Activated CD8-positive, alpha-beta T cell treated with anti-CD3 and anti-CD28 coated beads for 36 hours (primary cell): Measurements from ENCODE around the gene HSD17B1. TPM values are rescaled to one million over a fixed set of nuclear protein-coding genes. Genes with fewer than 3 reads are reported as not detected.

ENCODE experiments used
- microRNA-seq: library from miRNA; unstranded; fragments of <30 nt; microRNA quantifications from one replicate; pipeline ENCODE4 v1.2.0, GENCODE V29; 2022; ENCODE audit warnings: borderline microRNAs expressed, borderline replicate concordance
- total RNA-seq, 2 experiments: library from RNA; stranded (reverse); gene quantifications; one replicate each; pipeline ENCODE4 v1.2.3, GENCODE V29; 2021

HSD17B1 gene
- total RNA-seq, 2 experiments from 2014 or later: 0.43 to 0.49 TPM

Small RNAs within 50 kb of the gene (microRNA-seq; reads per million reads assigned to microRNA genes)
- 1.8 reads per million for gene MIR5010

Other genes starting within 250 kb of the HSD17B1 start
- gene STAT3, start 164.5 kb upstream of the HSD17B1 start, total RNA-seq: 100 to 1,000 TPM; 276 to 286 TPM
- gene CAVIN1, start 129.7 kb upstream of the HSD17B1 start, total RNA-seq: 1 to 10 TPM; 1.8 to 2.0 TPM
- 1 to 10 TPM; 5.8 to 7.1 TPM for gene ATP6V0A1, start 94.0 kb upstream of the HSD17B1 start, total RNA-seq
- 10 to 100 TPM; 10.8 to 11.4 TPM for gene NAGLU, start 16.7 kb upstream of the HSD17B1 start, total RNA-seq
- gene COASY, start 9.2 kb downstream of the HSD17B1 start, total RNA-seq: 10 to 100 TPM; 59.5 to 60.9 TPM
- gene MLX, start 14.2 kb downstream of the HSD17B1 start, total RNA-seq: 10 to 100 TPM; 42.7 to 45.9 TPM
- gene PSMC3IP, start 24.8 kb downstream of the HSD17B1 start, total RNA-seq: 10 to 100 TPM; 18.1 to 21.4 TPM
- 10 to 100 TPM; 25.0 to 28.2 TPM for gene RETREG3, start 56.5 kb downstream of the HSD17B1 start, total RNA-seq
- gene TUBG1, start 56.8 kb downstream of the HSD17B1 start, total RNA-seq: 10 to 100 TPM; 79.5 to 82.4 TPM
- gene TUBG2, start 106.4 kb downstream of the HSD17B1 start, total RNA-seq: 1 to 10 TPM; 7.5 TPM
- gene PLEKHH3, start 124.1 kb downstream of the HSD17B1 start, total RNA-seq: under 1 TPM; 0.29 to 0.65 TPM
- gene CCR10, start 128.9 kb downstream of the HSD17B1 start, total RNA-seq: not detected
- under 1 TPM; 0.13 to 0.25 TPM for gene CNTNAP1, start 129.6 kb downstream of the HSD17B1 start, total RNA-seq
- gene EZH1, start 192.1 kb downstream of the HSD17B1 start, total RNA-seq: 10 to 100 TPM; 23.1 to 25.5 TPM
- gene RAMP2, start 208.3 kb downstream of the HSD17B1 start, total RNA-seq: not detected
- 10 to 100 TPM; 63.4 to 67.2 TPM for gene VPS25, start 220.5 kb downstream of the HSD17B1 start, total RNA-seq
- gene WNK4, start 227.7 kb downstream of the HSD17B1 start, total RNA-seq: under 1 TPM; 0.65 to 0.72 TPM
- 10 to 100 TPM; 24.9 to 27.9 TPM for gene COA3, start 245.8 kb downstream of the HSD17B1 start, total RNA-seq
- gene CNTD1, start 245.9 kb downstream of the HSD17B1 start, total RNA-seq: under 1 TPM in 1 of 2 experiments, not detected in 1; 0.23 TPM